ENCODE results near the gene PTPRD.

DNA sequence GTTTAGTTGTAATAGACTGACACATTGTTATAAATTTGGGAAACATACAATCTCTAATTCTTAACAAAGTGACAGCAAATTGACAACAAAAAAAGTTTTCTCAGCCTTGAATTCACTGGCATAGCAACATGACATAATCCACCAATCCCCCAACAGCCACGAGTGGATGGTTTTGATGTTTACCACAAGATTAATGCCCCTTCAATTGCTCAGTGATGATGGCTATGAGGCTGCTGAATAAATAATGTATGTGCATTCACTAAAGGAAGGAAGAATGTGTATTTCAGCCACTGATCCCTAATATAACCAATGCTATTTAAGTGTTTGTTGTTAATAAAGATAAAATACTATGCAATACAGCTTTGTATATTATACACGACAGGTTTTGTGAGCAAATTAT lies 2069.6 kb downstream of the PTPRD start:
- TF ChIP-seq, protein P1, sequence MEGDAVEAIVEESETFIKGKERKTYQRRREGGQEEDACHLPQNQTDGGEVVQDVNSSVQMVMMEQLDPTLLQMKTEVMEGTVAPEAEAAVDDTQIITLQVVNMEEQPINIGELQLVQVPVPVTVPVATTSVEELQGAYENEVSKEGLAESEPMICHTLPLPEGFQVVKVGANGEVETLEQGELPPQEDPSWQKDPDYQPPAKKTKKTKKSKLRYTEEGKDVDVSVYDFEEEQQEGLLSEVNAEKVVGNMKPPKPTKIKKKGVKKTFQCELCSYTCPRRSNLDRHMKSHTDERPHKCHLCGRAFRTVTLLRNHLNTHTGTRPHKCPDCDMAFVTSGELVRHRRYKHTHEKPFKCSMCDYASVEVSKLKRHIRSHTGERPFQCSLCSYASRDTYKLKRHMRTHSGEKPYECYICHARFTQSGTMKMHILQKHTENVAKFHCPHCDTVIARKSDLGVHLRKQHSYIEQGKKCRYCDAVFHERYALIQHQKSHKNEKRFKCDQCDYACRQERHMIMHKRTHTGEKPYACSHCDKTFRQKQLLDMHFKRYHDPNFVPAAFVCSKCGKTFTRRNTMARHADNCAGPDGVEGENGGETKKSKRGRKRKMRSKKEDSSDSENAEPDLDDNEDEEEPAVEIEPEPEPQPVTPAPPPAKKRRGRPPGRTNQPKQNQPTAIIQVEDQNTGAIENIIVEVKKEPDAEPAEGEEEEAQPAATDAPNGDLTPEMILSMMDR (IDR thresholded peaks at IDR 0.05), result no peak
- TF ChIP-seq EZH2phosphoT487 (IDR thresholded peaks at IDR 0.05), result no peak

All from neural progenitor cell (in vitro differentiated cells).